ENCODE results near the gene LRRC75B. TPM values are rescaled to one million over a fixed set of nuclear protein-coding genes. Genes with fewer than 3 reads are reported as not detected.
"Not testable (repeated sequence)": the region's sequence is repeated elsewhere in the genome, so short reads cannot be mapped to it uniquely, and the experiment has no call there.

The LRRC75B gene
- total and polyA plus RNA-seq, 2 of the 13 experiments (the other 11 are each of a cell fraction or from before 2014, with no cell fraction given), result 11.8 to 34.8 TPM

DNA sequence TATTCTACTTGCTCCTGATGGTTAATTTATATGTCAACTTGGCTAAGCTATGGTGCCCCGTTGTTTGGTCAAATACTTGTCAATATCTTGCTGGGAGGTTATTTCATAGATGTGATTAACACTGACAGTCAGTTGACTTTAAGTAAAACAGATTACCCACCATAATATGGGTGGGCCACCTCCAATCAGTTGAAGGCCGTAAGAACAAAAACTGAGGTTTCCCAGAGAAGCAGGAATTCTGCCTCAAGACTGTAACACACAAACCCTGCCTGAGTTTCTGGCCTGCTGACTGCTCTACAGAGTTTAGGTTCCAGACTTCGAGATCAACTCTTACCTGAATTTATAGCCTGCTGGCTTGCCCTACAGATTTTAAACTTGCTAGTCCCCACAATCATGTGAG is 43.6 kb upstream of the LRRC75B start:
- FAIRE-seq; H2AFZ ChIP-seq (ENCODE audit: low read length); H3K9ac ChIP-seq (ENCODE audit: insufficient read depth, low read depth, low read length); in situ Hi-C loops (cut with HindIII; ENCODE audit: extremely low pct_ligation_motif_present, low pct_unique_long_range_greater_than_20kb); CTCF ChIA-PET (ENCODE audit: low intra/inter-chr PET ratio, low total read pairs); H3K79me2 ChIP-seq (ENCODE audit: insufficient read depth, low read length); intact Hi-C loops (cut with micrococcal nuclease; ENCODE audit: unreplicated experiment); H3K9me3 ChIP-seq (ENCODE audit: low read length); DNase-seq (ENCODE audit: low spot score); ATAC-seq; BruUV-seq (replicated peaks); H4K20me1 ChIP-seq (ENCODE audit: insufficient read depth, low read length); H3K4me3 ChIP-seq (replicated peaks in 1 of 3; ENCODE audit: insufficient read depth in 1 of 3, low read depth in 2 of 3, low read length in 3 of 3); H3K36me3 ChIP-seq (replicated peaks in 1 of 2; ENCODE audit: control insufficient read depth in 1 of 2, insufficient read depth in 2 of 2, low read length in 2 of 2); H3K27ac ChIP-seq (ENCODE audit: extremely low read length, insufficient read depth, low read length); POLR2A ChIA-PET; H3K27me3 ChIP-seq (ENCODE audit: control insufficient read depth in 1 of 2, insufficient read depth in 2 of 2, low read length in 2 of 2); H3K4me2 ChIP-seq (ENCODE audit: low read depth, low read length): not testable (repeated sequence)
- 86% methylated on average over 3 of the region's 3 CpGs for WGBS (ENCODE audit: low lambda C conversion rate)
- peaks cover 26% of the 10 kb centered on the region for H3K4me1 ChIP-seq (ENCODE audit: insufficient read depth, low read length)

DNA sequence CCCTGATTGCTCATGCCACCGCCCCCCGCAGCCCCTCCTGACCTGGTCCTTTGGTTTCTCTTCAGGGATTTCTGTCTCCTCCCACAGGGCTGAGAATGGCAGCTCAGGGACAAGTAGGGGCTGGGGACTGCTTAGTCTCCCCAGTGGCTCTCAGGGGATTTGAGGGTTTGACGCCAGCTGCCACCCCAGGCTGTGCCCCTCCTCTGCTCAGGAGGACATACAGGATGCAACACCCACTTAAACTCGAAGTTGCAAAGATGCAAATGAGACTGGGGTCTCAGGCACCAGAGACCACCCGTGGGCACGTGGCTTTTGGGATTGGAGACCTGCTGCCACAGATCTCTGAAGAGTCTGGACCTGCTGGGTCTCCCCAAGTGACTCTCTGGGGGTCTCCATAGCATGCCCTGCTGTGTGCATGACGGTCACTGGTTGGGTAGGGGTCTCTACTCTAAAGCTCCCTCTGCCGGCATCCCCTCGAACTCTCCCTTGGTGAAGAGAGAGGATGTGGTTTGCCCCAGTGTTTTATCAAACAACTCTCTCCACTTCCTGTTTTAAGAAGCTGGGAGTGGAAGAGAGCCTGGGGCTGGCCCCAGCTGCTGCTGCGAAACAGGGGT is 42.0 kb upstream of the LRRC75B start:
- CTCF ChIA-PET (ENCODE audit: low intra/inter-chr PET ratio, low total read pairs); in situ Hi-C loops (cut with HindIII; ENCODE audit: extremely low pct_ligation_motif_present, low pct_unique_long_range_greater_than_20kb); POLR2A ChIA-PET; ATAC-seq; H4K20me1 ChIP-seq (ENCODE audit: insufficient read depth, low read length); H3K9me3 ChIP-seq (ENCODE audit: low read length); H2AFZ ChIP-seq (ENCODE audit: low read length); H3K79me2 ChIP-seq (ENCODE audit: insufficient read depth, low read length); H3K27me3 ChIP-seq (ENCODE audit: control insufficient read depth in 1 of 2, insufficient read depth in 2 of 2, low read length in 2 of 2); BruUV-seq (replicated peaks); FAIRE-seq; H3K27ac ChIP-seq (ENCODE audit: extremely low read length, insufficient read depth, low read length); DNase-seq (ENCODE audit: low spot score); H3K36me3 ChIP-seq (replicated peaks in 1 of 2; ENCODE audit: control insufficient read depth in 1 of 2, insufficient read depth in 2 of 2, low read length in 2 of 2); H3K9ac ChIP-seq (ENCODE audit: insufficient read depth, low read depth, low read length); intact Hi-C loops (cut with micrococcal nuclease; ENCODE audit: unreplicated experiment): not testable (repeated sequence)
- peaks cover 41% of the 10 kb centered on the region for H3K4me1 ChIP-seq (ENCODE audit: insufficient read depth, low read length)
- peak overlapping the region; percentile 60 for H3K4me2 ChIP-seq (ENCODE audit: low read depth, low read length)
- 12% methylated on average over 4 of the region's 10 CpGs for whole genome bisulfite sequencing (ENCODE audit: low lambda C conversion rate)
- peak overlapping the region in 1 of 3 experiments; percentile 23; a peak in 1 of 6 replicates for H3K4me3 ChIP-seq (replicated peaks in 1 of 3; ENCODE audit: insufficient read depth in 1 of 3, low read depth in 2 of 3, low read length in 3 of 3)
- TF ChIP-seq, protein P1, sequence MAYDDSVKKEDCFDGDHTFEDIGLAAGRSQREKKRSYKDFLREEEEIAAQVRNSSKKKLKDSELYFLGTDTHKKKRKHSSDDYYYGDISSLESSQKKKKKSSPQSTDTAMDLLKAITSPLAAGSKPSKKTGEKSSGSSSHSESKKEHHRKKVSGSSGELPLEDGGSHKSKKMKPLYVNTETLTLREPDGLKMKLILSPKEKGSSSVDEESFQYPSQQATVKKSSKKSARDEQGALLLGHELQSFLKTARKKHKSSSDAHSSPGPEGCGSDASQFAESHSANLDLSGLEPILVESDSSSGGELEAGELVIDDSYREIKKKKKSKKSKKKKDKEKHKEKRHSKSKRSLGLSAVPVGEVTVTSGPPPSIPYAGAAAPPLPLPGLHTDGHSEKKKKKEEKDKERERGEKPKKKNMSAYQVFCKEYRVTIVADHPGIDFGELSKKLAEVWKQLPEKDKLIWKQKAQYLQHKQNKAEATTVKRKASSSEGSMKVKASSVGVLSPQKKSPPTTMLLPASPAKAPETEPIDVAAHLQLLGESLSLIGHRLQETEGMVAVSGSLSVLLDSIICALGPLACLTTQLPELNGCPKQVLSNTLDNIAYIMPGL (CRISPR knock-in tag; IDR thresholded peaks at IDR 0.05; ENCODE audit: borderline replicate concordance in 1 of 2, low read depth in 1 of 2), result 0 out of 4 replicates have a peak, but pooled peaks of 1 of the 2 experiments have one; percentile 13
- TF ChIP-seq, protein P2, sequence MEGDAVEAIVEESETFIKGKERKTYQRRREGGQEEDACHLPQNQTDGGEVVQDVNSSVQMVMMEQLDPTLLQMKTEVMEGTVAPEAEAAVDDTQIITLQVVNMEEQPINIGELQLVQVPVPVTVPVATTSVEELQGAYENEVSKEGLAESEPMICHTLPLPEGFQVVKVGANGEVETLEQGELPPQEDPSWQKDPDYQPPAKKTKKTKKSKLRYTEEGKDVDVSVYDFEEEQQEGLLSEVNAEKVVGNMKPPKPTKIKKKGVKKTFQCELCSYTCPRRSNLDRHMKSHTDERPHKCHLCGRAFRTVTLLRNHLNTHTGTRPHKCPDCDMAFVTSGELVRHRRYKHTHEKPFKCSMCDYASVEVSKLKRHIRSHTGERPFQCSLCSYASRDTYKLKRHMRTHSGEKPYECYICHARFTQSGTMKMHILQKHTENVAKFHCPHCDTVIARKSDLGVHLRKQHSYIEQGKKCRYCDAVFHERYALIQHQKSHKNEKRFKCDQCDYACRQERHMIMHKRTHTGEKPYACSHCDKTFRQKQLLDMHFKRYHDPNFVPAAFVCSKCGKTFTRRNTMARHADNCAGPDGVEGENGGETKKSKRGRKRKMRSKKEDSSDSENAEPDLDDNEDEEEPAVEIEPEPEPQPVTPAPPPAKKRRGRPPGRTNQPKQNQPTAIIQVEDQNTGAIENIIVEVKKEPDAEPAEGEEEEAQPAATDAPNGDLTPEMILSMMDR (CRISPR knock-in tag; IDR thresholded peaks at IDR 0.05), result peak; percentile 62
- TF ChIP-seq ELF1 (CRISPR knock-in tag; IDR thresholded peaks at IDR 0.05) (0 out of 2 replicates have a peak, but pooled peaks have one; percentile 25), ZBTB7A (CRISPR knock-in tag; IDR thresholded peaks at IDR 0.05) (peak; percentile 86)

All from HepG2 (cell line).